ENCODE results near the gene MAML1. TPM values are rescaled to one million over a fixed set of nuclear protein-coding genes. Genes with fewer than 3 reads are reported as not detected.

Gene MAML1
- total RNA-seq, 1 donor from 2014 or later: 11.8 TPM

GRCh38 chr5:179815491-179816249 lies 83.0 kb downstream of the MAML1 start:
- no peak for TF ChIP-seq CTCF (conservative IDR thresholded peaks at IDR 0.05; ENCODE audit: low read depth, low read length)
- DNase-seq (ENCODE audit: low read depth): no peak
- H3K4me3 ChIP-seq (ENCODE audit: low read depth, low read length): no peak overlapping the region

DNA sequence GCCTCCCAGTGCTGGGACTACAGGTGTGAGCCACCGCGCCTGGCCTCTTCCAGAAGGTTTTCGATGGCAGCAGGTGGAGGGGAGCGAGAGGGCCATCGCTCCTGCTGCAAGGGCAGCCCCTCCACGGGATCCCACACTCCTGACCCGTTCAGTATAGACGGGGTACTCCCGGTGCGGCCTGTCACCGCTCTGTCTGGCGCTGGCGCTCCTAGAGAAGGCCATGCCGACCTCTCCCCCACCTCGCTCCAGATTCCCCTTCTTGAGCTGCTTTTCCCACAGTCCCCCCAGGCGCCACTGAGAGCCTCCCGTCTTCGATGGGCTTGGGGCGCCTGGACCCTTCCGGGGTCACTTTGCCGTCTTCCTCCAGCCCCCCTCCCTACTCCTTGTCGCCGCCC lies 83.8 kb downstream of the MAML1 start:
- no peak for DNase-seq (ENCODE audit: low read depth)
- H3K4me3 ChIP-seq (ENCODE audit: low read depth, low read length): peak overlapping the region; percentile 43
- no peak for TF ChIP-seq CTCF (conservative IDR thresholded peaks at IDR 0.05; ENCODE audit: low read depth, low read length)

DNA sequence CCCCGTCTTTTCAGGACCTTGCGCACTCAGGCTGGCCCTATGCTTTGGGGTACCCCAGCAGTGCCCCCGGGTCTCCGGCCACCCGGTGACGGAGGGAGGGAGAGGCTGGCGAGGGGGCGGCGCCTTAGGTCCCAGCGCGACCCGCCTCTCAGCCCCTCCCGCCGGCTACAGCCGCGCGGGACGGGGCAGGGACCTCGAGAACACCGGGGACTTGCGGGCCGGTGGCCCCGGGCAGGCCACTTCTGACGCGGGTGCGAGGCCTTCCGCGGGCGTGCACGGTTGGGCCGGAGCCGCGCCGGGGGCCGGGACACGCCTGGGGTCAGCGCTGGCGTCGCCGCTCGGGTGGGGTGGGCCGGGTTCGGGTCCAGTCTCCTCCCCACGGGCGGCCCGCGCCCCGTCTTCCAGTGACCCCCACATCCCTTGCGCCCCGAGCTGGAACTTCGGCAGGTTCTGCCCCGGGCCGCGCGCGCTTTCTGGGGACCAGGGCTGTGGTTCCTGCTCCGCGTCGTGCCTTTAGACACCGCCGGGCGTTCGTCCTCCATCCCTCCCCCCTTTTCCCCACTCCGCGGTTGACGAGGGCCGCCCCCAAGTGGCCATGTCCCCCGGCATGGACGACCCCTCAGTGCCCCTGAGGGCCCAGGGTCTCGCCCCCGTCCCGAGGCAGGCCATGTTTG lies 84.3 kb downstream of the MAML1 start:
- TF ChIP-seq CTCF (conservative IDR thresholded peaks at IDR 0.05; ENCODE audit: low read depth, low read length): no peak
- peak overlapping the region; percentile 43 for H3K4me3 ChIP-seq (ENCODE audit: low read depth, low read length)
- no peak for DNase-seq (ENCODE audit: low read depth)

DNA sequence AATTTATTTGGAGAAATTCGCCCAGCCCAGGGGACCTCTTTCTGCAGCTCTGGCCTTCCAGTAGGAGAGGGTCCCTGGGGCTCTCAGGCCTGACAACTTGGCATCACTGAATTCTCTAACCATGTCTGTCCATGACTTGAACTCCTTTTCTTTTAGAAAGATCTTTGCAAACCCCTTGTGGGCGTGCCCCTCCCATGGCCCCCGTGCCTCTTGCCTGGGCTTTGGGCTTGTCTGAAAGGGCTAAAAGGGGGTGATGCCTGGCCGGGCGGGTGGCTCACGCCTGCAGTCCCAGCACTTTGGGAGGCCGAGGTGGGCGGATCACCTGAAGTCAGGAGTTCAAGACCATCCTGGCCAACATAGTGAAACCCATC lies 84.8 kb downstream of the MAML1 start:
- TF ChIP-seq CTCF (conservative IDR thresholded peaks at IDR 0.05; ENCODE audit: low read depth, low read length): no peak
- DNase-seq (ENCODE audit: low read depth): no peak
- peak overlapping the region; percentile 43 for H3K4me3 ChIP-seq (ENCODE audit: low read depth, low read length)

DNA sequence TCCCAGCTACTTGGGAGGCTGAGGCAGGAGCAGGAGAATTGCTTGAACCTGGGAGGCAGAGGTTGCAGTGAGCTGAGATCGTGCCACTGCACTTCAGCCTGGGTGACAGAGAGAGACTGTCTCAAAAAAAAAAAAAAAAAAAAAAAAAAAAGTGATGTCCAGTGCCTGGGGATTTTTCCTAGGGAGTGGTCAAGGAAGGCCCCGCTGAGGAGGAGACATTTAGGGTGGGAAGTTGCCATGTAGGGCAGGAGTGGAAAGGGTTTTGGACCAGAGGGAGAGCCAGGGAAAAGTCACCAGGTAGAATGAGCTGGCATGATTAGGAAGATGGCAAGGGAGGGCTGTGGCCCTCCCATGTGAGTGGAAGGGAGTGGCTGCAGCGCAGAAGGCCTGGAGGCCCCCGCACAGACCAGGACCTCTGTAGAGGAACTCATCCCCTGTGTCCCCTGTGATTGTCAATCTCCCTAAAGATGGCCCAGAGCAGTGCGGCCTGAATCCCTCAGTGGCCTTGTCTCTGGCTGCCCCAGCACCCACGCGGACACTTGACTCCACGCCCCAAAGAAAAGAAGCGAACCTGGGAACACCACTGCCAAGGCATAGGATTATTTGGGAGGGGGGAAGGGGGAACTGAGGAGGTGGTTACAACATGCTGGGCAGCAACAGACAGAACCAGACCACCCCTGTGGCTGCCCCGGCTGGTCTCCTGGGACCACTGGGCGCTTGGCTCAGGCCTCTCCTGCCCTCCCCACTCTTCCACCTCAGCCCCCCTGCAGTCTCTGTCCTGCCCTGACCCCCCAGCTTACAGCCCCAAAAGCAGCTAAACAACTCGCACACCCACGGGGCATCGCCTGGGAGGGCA lies 85.5 kb downstream of the MAML1 start:
- no peak for TF ChIP-seq CTCF (conservative IDR thresholded peaks at IDR 0.05; ENCODE audit: low read depth, low read length)
- peak overlapping the region; percentile 28 for H3K4me3 ChIP-seq (ENCODE audit: low read depth, low read length)
- DNase-seq (ENCODE audit: low read depth): no peak

DNA sequence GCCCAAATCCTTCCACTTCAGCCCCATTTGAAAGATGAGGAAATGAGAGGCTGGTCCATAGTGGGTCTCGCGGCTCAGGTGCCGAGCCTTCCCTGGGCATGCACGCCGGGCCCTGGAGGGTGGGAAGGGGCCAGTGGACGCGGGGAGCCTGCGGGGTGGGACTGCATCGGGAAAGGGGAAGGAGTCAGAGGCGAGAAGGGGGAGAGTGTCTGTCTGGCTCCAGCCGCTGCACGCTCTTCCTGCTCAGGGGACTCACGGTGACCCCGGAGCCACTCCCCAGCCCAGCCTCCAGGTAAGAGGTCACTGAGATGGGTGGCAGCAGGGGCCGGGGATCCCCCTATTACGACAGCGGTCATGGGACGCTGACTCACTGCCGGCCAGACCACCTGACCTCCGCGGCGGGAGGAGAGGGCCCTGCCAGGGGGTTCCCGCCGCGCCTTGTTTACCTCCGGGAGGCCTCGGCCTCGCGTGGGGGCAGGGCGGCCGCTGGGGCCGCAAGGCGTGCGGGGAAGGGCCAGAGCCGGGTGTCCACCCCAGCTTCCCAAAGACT lies 86.2 kb downstream of the MAML1 start:
- H3K4me3 ChIP-seq (ENCODE audit: low read depth, low read length): peak overlapping the region; percentile 28
- TF ChIP-seq CTCF (conservative IDR thresholded peaks at IDR 0.05; ENCODE audit: low read depth, low read length): no peak

More for the DNA sequence above, 86.2 kb downstream of the MAML1 start:
- peak; percentile 74 for DNase-seq (ENCODE audit: low read depth)

Data from epithelial cell of proximal tubule (primary cell).